Esophagus squamous epithelium (tissue), 5 donors: Measurements from ENCODE around the gene FAM151A. TPM values are rescaled to one million over a fixed set of nuclear protein-coding genes. Genes with fewer than 3 reads are reported as not detected.

Experiments
- DNase-seq: peaks from one replicate; lab custom pipeline; 2025; lab: John Stamatoyannopoulos, UW
- H3K27ac ChIP-seq, 4 donors: fragments of 200-600 bp; sonication (generic); one replicate each; pipeline ENCODE4 v1.5.1; 2016 to 2019; ENCODE audit warnings: mild to moderate bottlenecking in 1 of 4
- H3K27me3 ChIP-seq, 4 donors: fragments of 200-600 bp; sonication (generic); 1 replicate in 3 of 4; 2 replicates in 1 of 4; pipeline versions ENCODE4 v1.5.1 to v1.6.0; 2017 to 2021; ENCODE audit warnings: antibody characterized with exemption in 1 of 4
- H3K36me3 ChIP-seq, 3 donors: fragments of 200-600 bp; sonication (generic); one replicate each; pipeline ENCODE4 v1.5.1; 2016 to 2019
- H3K4me1 ChIP-seq, 3 donors: fragments of 200-600 bp; sonication (generic); one replicate each; pipeline ENCODE4 v1.5.1; 2017 to 2019
- H3K4me3 ChIP-seq, 4 donors: fragments of 200-600 bp; sonication (generic); 1 replicate in 3 of 4; 2 replicates in 1 of 4; pipeline ENCODE4 v1.5.1; 2016 to 2019; ENCODE audit warnings: mild to moderate bottlenecking in 2 of 4, moderate library complexity in 1 of 4
- H3K9me3 ChIP-seq, 3 donors: fragments of 200-600 bp; sonication (generic); one replicate each; pipeline ENCODE4 v1.5.1; 2016 to 2019
- POLR2A ChIP-seq, 4 donors: fragments of 450-650 bp; IDR thresholded peaks; one replicate each; pipeline ENCODE4 v1.6.1; 2017; ENCODE audit warnings: antibody characterized with exemption in 4 of 4, mild to moderate bottlenecking in 4 of 4, moderate library complexity in 3 of 4
- WGBS, 2 donors: methylation state at CpG; one replicate each; pipeline ENCODE4 v1.1.5; 2018; 5-methylcytosine and 5-hydroxymethylcytosine counted together
- intact Hi-C: fragments of 100-400 bp; cut with DNase I; formaldehyde crosslinking; loops from one replicate; pipeline ENCODE4 v1.15.0; 2022
- total RNA-seq, 4 donors: library from RNA; depleted of rRNA; stranded (reverse); fragments of >200 nt; gene quantifications; one replicate each; pipeline ENCODE4 v1.1.0, GENCODE V29; 2016
- TF ChIP-seq, protein P1 (sequence below), 6 experiments: fragments of 450-650 bp in 4 of 6; fragments of 200-600 bp in 2 of 6; sonication (generic) in 2 of 6; IDR thresholded peaks; one replicate each; pipeline ENCODE4 v1.5.1; 2016 to 2019; ENCODE audit warnings: antibody characterized with exemption in 6 of 6, mild to moderate bottlenecking in 4 of 6, moderate library complexity in 4 of 6
- donor health status: DM: yes; HTN: yes; CAD: no.

FAM151A gene
- total RNA-seq, 4 donors from 2014 or later: 0.35 TPM; not detected in 3

DNA sequence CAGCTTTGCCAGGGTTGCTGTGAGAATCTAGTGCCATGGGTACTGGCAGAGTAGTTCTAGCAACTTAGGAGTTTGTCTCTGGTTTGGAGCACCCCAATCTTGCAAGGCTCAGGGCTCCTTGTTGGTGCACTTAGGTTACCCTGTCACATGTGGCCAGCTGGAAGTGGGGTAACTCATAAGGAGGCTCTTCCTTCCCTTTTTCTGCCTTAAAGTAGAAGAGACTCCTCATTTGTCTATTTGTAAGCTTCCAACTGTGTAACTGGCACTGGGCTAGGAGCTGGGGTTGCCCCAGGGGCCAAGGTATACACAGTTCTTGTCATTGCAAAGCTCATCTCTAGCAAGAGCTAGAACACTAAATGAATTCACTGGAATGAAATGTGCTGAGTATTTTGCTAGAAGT, 28.8 kb upstream of the FAM151A start:
- Histone ChIP-seq H3K4me1 (no peaks in the 10 kb centered on the region), H3K9me3 (no peaks in the 10 kb centered on the region), H3K4me3 (no peak overlapping the region), H3K27me3 (no peaks in the 10 kb centered on the region), H3K36me3 (no peaks in the 10 kb centered on the region), H3K27ac (no peak overlapping the region)
- no peak for DNase-seq
- TF ChIP-seq, protein P1, sequence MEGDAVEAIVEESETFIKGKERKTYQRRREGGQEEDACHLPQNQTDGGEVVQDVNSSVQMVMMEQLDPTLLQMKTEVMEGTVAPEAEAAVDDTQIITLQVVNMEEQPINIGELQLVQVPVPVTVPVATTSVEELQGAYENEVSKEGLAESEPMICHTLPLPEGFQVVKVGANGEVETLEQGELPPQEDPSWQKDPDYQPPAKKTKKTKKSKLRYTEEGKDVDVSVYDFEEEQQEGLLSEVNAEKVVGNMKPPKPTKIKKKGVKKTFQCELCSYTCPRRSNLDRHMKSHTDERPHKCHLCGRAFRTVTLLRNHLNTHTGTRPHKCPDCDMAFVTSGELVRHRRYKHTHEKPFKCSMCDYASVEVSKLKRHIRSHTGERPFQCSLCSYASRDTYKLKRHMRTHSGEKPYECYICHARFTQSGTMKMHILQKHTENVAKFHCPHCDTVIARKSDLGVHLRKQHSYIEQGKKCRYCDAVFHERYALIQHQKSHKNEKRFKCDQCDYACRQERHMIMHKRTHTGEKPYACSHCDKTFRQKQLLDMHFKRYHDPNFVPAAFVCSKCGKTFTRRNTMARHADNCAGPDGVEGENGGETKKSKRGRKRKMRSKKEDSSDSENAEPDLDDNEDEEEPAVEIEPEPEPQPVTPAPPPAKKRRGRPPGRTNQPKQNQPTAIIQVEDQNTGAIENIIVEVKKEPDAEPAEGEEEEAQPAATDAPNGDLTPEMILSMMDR (IDR thresholded peaks at IDR 0.05): no peak
- TF ChIP-seq POLR2A (IDR thresholded peaks at IDR 0.05): no peak
- intact Hi-C loops: no loop called here

DNA sequence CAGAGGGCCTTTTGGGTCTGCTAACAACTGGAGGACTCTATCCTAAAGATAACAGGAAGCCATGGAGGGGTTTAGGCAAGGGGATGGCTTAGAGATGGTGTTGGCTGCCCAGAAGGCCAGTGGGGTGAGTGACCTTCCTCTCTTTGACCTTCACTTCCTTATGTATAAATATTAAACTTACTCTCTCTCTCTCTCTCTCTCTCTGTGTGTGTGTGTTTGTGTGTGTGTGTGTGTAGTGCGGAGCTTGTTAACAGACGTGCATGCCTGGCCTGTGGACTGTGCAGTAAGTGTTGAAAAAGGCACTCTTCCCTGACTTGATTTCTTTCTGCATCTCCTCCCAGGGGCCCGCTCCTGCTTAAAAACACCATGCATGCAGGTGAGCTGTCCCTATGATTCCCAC, 28.3 kb upstream of the FAM151A start:
- H3K27ac ChIP-seq: no peak overlapping the region
- H3K36me3 ChIP-seq: no peaks in the 10 kb centered on the region
- DNase-seq: no peak
- H3K4me3 ChIP-seq: no peak overlapping the region
- WGBS, 2 donors: 83 to 84% methylated on average over 3 of the region's 3 CpGs
- H3K27me3 ChIP-seq: no peaks in the 10 kb centered on the region
- intact Hi-C loops: no loop called here
- TF ChIP-seq POLR2A (IDR thresholded peaks at IDR 0.05): no peak
- TF ChIP-seq, protein P1 (IDR thresholded peaks at IDR 0.05): no peak
- no peaks in the 10 kb centered on the region for H3K4me1 ChIP-seq
- no peaks in the 10 kb centered on the region for H3K9me3 ChIP-seq

DNA sequence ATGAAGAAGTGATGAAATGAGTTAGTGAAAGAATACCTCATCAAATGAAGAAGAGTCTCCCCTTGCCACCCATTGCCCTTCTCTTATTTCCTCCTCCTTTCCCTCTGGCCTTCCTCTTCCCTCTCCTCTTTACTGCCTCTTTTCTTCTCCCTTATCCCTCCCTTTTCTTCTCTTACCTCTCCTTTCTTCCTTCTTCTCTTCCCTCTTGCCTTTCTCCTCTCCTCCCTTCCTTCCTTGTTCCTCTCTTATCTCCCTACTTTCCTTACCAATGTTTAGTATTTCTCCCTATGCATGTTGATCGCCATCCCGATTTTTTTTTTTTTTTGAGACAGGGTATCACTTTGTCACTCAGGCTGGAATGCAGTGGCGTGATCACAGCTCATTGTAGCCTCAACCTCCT, 27.1 kb upstream of the FAM151A start:
- TF ChIP-seq POLR2A (IDR thresholded peaks at IDR 0.05): no peak
- TF ChIP-seq, protein P1 (IDR thresholded peaks at IDR 0.05): no peak

DNA sequence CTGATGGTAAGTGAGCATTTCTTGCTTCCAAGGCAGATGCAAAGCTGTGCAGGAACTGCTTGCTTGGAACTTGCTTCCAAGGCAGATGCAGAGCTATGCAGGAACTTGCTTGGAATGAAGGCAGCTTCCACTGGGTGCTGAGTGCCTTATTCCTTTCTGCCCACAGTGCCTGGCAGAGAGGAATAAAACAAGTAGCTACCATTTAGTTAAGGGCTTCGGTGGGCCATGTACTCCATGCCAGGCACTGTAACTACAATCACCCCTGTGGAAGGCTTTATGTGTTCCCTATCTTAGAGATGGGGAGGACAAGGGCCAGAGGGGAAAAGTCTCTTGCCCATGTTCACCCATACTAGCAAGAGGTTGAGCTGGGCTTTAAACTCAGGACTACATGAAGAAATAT, 26.6 kb upstream of the FAM151A start:
- DNase-seq: no peak
- Histone ChIP-seq H3K36me3 (no peaks in the 10 kb centered on the region), H3K27me3 (no peaks in the 10 kb centered on the region), H3K9me3 (peaks cover 0 to 2% (median 0%) of the 10 kb centered on the region in 3 donors), H3K4me1 (no peaks in the 10 kb centered on the region), H3K4me3 (no peak overlapping the region), H3K27ac (no peak overlapping the region)
- no peak for TF ChIP-seq POLR2A (IDR thresholded peaks at IDR 0.05)
- TF ChIP-seq, protein P1 (IDR thresholded peaks at IDR 0.05): no peak
- 83 to 100% methylated on average over 1 of the region's 1 CpG for WGBS, 2 donors
- intact Hi-C loops: no loop called here

More for the DNA sequence above, 27.1 kb upstream of the FAM151A start:
- DNase-seq: no peak
- Histone ChIP-seq H3K9me3 (no peaks in the 10 kb centered on the region), H3K36me3 (no peaks in the 10 kb centered on the region), H3K4me3 (no peak overlapping the region), H3K27me3 (no peaks in the 10 kb centered on the region), H3K4me1 (no peaks in the 10 kb centered on the region), H3K27ac (no peak overlapping the region)
- WGBS, 2 donors: 72 to 88% methylated on average over 3 of the region's 3 CpGs
- intact Hi-C loops: no loop called here

DNA sequence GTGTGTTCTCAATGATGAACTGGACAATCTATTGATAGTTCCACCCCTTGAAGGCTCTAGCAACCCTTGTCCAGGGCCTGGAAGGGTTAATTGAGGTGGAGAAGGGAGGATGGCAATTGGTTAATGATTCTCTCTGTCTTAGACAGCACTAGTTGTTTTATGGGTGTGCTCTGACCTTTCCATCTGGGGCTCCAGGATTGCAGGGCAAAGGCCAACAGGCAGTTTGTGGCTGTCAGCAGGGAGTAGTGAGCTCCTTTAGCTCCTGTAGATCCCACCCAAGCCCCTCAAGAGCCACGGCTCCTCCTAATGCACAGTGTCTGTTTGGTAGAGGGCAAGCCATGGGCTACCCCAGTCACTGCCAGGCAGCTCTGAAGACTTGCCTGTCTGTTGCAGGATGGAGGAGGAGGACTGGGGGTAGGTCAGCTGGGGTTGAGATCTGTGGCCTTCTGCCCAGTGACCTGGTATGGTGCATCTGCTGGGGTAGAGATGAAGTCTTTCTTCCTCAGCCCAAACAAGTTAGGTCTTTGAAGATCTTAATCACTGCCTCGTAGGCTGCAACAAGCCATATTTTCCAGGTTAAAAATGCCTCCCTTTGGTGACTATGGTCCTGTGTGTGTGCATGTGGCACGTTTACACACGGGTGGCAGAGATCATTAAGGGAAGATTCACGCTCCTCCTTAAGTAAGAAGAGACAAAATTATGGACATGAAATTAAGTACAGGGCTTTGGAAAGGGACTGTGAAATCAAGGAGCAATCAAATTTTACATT, 26.0 kb upstream of the FAM151A start:
- intact Hi-C loops: no loop called here
- Histone ChIP-seq H3K27ac (no peak overlapping the region), H3K4me3 (no peak overlapping the region), H3K27me3 (no peaks in the 10 kb centered on the region), H3K36me3 (no peaks in the 10 kb centered on the region), H3K9me3 (peaks cover 0 to 8% (median 0%) of the 10 kb centered on the region in 3 donors), H3K4me1 (no peaks in the 10 kb centered on the region)
- 79 to 91% methylated on average over 3 to 4 of the region's 5 CpGs for WGBS, 2 donors
- TF ChIP-seq POLR2A (IDR thresholded peaks at IDR 0.05): no peak
- TF ChIP-seq, protein P1 (IDR thresholded peaks at IDR 0.05): no peak
- no peak for DNase-seq
